AG04450 (cell line): Measurements from ENCODE around the gene PIGL. TPM values are rescaled to one million over a fixed set of nuclear protein-coding genes. Genes with fewer than 3 reads are reported as not detected.
A peak's percentile ranks its signal among the peaks of the same experiment; 100 is the strongest.

Source experiments
- CTCF ChIA-PET: fragments of 300-600, 350-600 bp; formaldehyde crosslinking; extraction: SDS; loops from one replicate; lab custom pipeline; 2022; ENCODE audit warnings: antibody characterized with exemption, inconsistent platforms; lab: Charles Lee
- POLR2A ChIA-PET: fragments of 350-600 bp; formaldehyde crosslinking; extraction: SDS; loops from one replicate; lab custom pipeline; 2021; ENCODE audit warnings: antibody characterized with exemption, inconsistent platforms; lab: Yijun Ruan, JAX
- DNase-seq: peaks from one replicate; pipeline ENCODE4 v3.0.0-alpha.2; 2011; ENCODE audit warnings: low read depth, low spot score
- H3K27ac ChIP-seq: one replicate; pipeline ENCODE4 v1.5.1; 2012; ENCODE audit warnings: low read depth, low read length, control low read depth
- H3K27me3 ChIP-seq: one replicate; pipeline ENCODE4 v1.6.0; 2012; ENCODE audit warnings: low read length; ENCODE audit not compliant: control insufficient read depth, insufficient read depth
- H3K4me3 ChIP-seq: 2 replicates; pipeline ENCODE4 v1.5.1; 2011; ENCODE audit warnings: mild to moderate bottlenecking, low read depth, low read length, control low read depth
- H3K9me3 ChIP-seq: 2 replicates; pipeline ENCODE4 v1.5.1; 2012; ENCODE audit warnings: low read length; ENCODE audit not compliant: control insufficient read depth, insufficient read depth
- polyA plus RNA-seq: library from polyadenylated mRNA; depleted of rRNA; stranded (reverse); fragments of >200 nt; gene quantifications from 2 replicates; pipeline ENCODE4 v1.2.3, GENCODE V29; 2011
- TF ChIP-seq, protein P1 (sequence below): IDR thresholded peaks from 2 replicates; pipeline ENCODE4 v1.5.1; 2011; ENCODE audit warnings: low read depth, low read length, control low read depth, inconsistent platforms

The PIGL gene
- polyA plus RNA-seq, 1 experiment: 16.5 TPM

GRCh38 chr17:16273499-16273898 is 56.5 kb downstream of the PIGL start:
- CTCF ChIA-PET: no interaction called here
- Histone ChIP-seq H3K27me3 (no peaks in the 10 kb centered on the region), H3K9me3 (no peaks in the 10 kb centered on the region), H3K27ac (no peak overlapping the region), H3K4me3 (no peak overlapping the region)
- POLR2A ChIA-PET: no interaction called here
- TF ChIP-seq, protein P1, sequence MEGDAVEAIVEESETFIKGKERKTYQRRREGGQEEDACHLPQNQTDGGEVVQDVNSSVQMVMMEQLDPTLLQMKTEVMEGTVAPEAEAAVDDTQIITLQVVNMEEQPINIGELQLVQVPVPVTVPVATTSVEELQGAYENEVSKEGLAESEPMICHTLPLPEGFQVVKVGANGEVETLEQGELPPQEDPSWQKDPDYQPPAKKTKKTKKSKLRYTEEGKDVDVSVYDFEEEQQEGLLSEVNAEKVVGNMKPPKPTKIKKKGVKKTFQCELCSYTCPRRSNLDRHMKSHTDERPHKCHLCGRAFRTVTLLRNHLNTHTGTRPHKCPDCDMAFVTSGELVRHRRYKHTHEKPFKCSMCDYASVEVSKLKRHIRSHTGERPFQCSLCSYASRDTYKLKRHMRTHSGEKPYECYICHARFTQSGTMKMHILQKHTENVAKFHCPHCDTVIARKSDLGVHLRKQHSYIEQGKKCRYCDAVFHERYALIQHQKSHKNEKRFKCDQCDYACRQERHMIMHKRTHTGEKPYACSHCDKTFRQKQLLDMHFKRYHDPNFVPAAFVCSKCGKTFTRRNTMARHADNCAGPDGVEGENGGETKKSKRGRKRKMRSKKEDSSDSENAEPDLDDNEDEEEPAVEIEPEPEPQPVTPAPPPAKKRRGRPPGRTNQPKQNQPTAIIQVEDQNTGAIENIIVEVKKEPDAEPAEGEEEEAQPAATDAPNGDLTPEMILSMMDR: no peak
- no peak for DNase-seq

- POLR2A ChIA-PET: no interaction called here
- Histone ChIP-seq H3K27me3 (no peaks in the 10 kb centered on the region), H3K4me3 (no peak overlapping the region), H3K9me3 (no peaks in the 10 kb centered on the region; the same call in 1 of the 2 replicates), H3K27ac (no peak overlapping the region)
- TF ChIP-seq, protein P1: no peak
- no peak for DNase-seq
- CTCF ChIA-PET: no interaction called here
Measured at GRCh38 chr17:16273929-16274339, 56.9 kb downstream of the PIGL start.

DNA sequence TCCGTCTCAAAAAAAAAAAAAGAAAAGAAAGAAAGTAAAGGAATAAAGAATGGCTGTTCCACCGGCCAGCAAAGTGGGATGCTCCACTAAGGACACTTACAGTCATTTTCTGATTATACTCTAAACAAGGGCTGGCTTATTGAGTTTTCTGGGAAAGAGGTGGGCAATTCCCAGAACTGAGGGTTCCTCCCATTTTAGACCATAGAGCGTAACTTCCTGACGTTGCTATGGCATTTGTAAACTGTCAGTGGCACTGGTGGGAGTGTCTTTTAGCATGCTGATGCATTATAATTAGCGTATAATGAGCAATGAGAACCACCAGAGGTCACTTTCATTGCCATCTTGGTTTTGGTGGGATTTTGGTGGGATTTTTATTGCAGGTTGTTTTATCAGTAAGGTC is 58.0 kb downstream of the PIGL start:
- Histone ChIP-seq H3K9me3 (no peaks in the 10 kb centered on the region; the same call in 1 of the 2 replicates), H3K27ac (no peak overlapping the region), H3K27me3 (no peaks in the 10 kb centered on the region), H3K4me3 (no peak overlapping the region)
- TF ChIP-seq, protein P1: no peak
- POLR2A ChIA-PET: no interaction called here
- DNase-seq: no peak
- CTCF ChIA-PET: interaction anchor here (1.1 kb wide), 1 partner anchor 57 kb away, joined by 3 read pairs; no protein-coding TSS in a partner anchor

DNA sequence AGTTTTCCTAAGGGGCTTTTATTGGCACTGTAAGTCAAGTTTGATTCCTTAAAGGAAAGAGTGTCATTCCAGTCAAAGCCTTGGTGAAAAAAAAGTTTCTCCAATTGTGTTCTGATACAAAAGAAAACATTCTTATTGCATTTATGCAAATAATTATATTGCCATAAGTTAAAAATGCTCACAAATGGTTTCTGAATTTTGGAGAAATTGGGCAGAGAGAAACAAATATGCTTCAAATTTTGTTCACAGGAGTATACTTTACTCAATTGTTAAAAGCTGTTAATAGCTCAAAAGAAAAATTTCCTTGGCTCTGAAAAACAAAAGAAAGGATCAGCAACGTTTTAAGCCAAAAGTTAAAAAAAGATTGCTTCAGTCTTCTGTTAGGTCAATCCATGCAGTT is 60.2 kb downstream of the PIGL start:
- DNase-seq: no peak
- Histone ChIP-seq H3K27ac (no peak overlapping the region), H3K27me3 (no peaks in the 10 kb centered on the region), H3K9me3 (no peaks in the 10 kb centered on the region; the same call in 1 of the 2 replicates), H3K4me3 (no peak overlapping the region)
- CTCF ChIA-PET: no interaction called here
- POLR2A ChIA-PET: no interaction called here
- TF ChIP-seq, protein P1: no peak

GRCh38 chr17:16281351-16281750 is 64.3 kb downstream of the PIGL start:
- no peak overlapping the region for H3K27ac ChIP-seq
- no peaks in the 10 kb centered on the region; the same call in 1 of the 2 replicates for H3K9me3 ChIP-seq
- DNase-seq: peak; percentile 88
- TF ChIP-seq, protein P1: no peak
- ChIA-PET CTCF (no interaction called here), POLR2A (no interaction called here)
- no peaks in the 10 kb centered on the region for H3K27me3 ChIP-seq
- no peak overlapping the region for H3K4me3 ChIP-seq
